BLaER1 treated with 17β-estradiol and CSF1 and Interleukin-3, amounts not matched to agents 10 nM and 100 nM (cell line): ENCODE results near the gene OLIG2.

Experiments used
- H3K27ac ChIP-seq, 11 experiments: shearing (Covaris generic); formaldehyde crosslinking; 2 replicates each; pipeline ENCODE4 v1.8.1; 2022
- H3K27me3 ChIP-seq, 11 experiments: shearing (Covaris generic); formaldehyde crosslinking; 2 replicates each; pipeline ENCODE4 v1.8.1; 2022
- H3K36me3 ChIP-seq, 11 experiments: shearing (Covaris generic); formaldehyde crosslinking; 2 replicates each; pipeline ENCODE4 v1.8.1; 2022
- H3K4me1 ChIP-seq, 10 experiments: shearing (Covaris generic); formaldehyde crosslinking; 2 replicates each; pipeline ENCODE4 v1.8.1; 2022
- H3K4me2 ChIP-seq, 11 experiments: shearing (Covaris generic); formaldehyde crosslinking; 2 replicates each; pipeline ENCODE4 v1.8.1; 2022
- H3K4me3 ChIP-seq, 10 experiments: shearing (Covaris generic); formaldehyde crosslinking; 2 replicates each; pipeline ENCODE4 v1.8.1; 2022
- H3K9ac ChIP-seq, 11 experiments: shearing (Covaris generic); formaldehyde crosslinking; 2 replicates each; pipeline ENCODE4 v1.8.1; 2022
- H3K9me3 ChIP-seq, 11 experiments: shearing (Covaris generic); formaldehyde crosslinking; replicated peaks in 1 of 11; 2 replicates each; pipeline ENCODE4 v1.8.1; 2022
- H4K20me1 ChIP-seq, 11 experiments: shearing (Covaris generic); formaldehyde crosslinking; 2 replicates each; pipeline ENCODE4 v1.8.1; 2022
- Cebpa-rat ChIP-seq, 11 experiments: shearing (Covaris generic); IDR thresholded peaks; 2 replicates each; pipeline ENCODE4 v1.8.1; 2022

Gene OLIG2

DNA sequence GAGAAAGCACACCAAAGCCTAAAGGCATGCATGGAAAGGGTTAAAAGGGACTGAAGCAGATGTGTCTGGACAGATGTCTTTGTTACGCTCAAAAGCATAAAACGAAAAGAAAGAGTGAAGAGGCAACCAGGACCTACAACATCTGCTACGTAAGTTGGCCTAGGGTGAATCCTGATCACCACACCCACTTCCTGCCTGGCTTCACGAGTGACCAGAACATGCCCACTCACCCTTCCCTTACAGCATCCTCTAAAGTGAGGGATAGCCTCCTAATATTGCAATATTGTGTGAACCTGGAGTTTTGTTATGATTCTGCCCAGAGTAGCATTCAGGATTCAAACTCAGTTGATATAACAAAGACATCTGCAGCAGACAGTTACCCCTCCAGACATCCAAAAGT lies 10.6 kb upstream of the OLIG2 start:
- no peak for TF ChIP-seq Cebpa-rat (IDR thresholded peaks at IDR 0.05)
- Histone ChIP-seq H3K9ac (no peak overlapping the region), H3K27me3 (peaks cover 21 to 33% (median 29%) of the 10 kb centered on the region in 11 experiments), H3K36me3 (no peaks in the 10 kb centered on the region), H3K4me3 (no peak overlapping the region), H3K4me1 (peaks cover 0 to 64% (median 7%) of the 10 kb centered on the region in 10 experiments; a peak in 16 of 20 replicates), H3K27ac (no peak overlapping the region), H4K20me1 (peaks cover 0 to 6% (median 0%) of the 10 kb centered on the region in 11 experiments; a peak in 4 of 22 replicates), H3K4me2 (peak overlapping the region in 4 of 11 experiments; percentile 13 to 61 (median 40); a peak in 7 of 22 replicates), H3K9me3 (peaks cover 0 to 17% (median 3%) of the 10 kb centered on the region in 11 experiments; a peak in 10 of 22 replicates)

DNA sequence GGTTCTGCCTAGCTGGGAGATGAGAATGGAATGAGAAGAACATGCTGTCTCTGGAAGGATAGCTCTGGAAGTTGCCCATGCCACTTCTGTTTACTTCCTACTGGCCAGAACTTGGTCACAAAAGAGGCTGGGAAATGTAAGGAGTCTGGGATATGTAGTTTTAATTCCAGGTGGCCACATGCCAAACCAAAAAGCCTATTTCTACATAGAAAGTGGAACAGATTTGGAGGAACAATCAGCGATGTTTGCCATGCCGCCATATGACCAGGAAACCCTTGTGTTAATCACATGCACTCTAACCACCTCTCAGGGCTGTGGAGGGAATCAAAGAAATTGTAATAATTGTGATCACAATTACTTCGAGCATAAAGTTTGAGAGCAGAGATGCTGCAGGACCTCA lies 10.0 kb upstream of the OLIG2 start:
- no peak for TF ChIP-seq Cebpa-rat (IDR thresholded peaks at IDR 0.05)
- H3K9me3 ChIP-seq = peaks cover 0 to 15% (median 3%) of the 10 kb centered on the region in 11 experiments; a peak in 10 of 22 replicates
- H3K36me3 ChIP-seq = no peaks in the 10 kb centered on the region
- peak overlapping the region in 2 of 11 experiments; percentile 40 to 61; a peak in 3 of 22 replicates for H3K4me2 ChIP-seq
- H3K9ac ChIP-seq = no peak overlapping the region
- H3K27ac ChIP-seq = no peak overlapping the region
- peaks cover 0 to 58% (median 11%) of the 10 kb centered on the region in 10 experiments; a peak in 16 of 20 replicates for H3K4me1 ChIP-seq
- peaks cover 0 to 10% (median 0%) of the 10 kb centered on the region in 11 experiments; a peak in 4 of 22 replicates for H4K20me1 ChIP-seq
- peaks cover 28 to 39% (median 36%) of the 10 kb centered on the region in 11 experiments for H3K27me3 ChIP-seq
- no peak overlapping the region for H3K4me3 ChIP-seq

DNA sequence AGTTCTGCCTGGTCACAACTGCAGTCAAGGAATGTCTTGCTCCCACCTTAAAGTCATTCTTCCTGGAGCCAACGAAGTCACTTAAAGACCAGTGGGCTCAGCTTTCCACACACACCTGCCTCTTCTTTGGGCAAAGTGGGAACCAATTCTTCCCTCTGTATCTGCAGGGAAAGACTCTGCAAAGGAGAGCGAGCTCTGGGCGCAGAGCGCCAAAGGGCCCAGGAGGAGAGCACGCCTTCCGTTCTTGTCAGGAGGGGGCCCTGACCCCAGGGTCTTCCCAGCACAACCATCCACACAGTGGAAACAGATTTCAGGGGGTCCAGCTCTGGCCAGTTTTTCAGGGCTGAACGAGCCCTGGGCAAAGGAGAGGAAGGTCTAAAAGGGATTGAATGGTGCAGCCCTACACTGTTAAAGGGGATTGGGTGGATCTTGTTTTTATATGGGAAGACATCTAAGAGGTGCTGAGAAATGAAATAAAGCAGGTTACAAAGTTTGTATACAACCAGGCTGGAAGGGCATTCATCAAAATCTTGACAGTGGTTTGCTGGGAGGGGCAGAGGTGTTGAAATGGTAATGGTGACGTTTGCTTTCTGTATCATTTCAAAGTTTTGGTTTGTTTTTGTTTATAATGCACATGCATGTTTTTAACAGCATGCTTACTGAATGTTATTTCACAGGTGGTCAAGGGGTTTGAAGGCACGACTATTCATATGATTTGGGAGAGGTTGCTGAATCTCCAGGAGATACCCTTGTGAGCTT lies 6.8 kb upstream of the OLIG2 start:
- no peak for TF ChIP-seq Cebpa-rat (IDR thresholded peaks at IDR 0.05)
- Histone ChIP-seq H3K4me3 (peak overlapping the region in 1 of 10 experiments; percentile 68; a peak in 1 of 20 replicates), H3K27ac (no peak overlapping the region), H3K27me3 (peaks cover 59 to 71% (median 67%) of the 10 kb centered on the region in 11 experiments), H3K4me1 (peaks cover 0 to 37% (median 11%) of the 10 kb centered on the region in 10 experiments; a peak in 16 of 20 replicates), H3K36me3 (no peaks in the 10 kb centered on the region), H3K9ac (no peak overlapping the region), H3K9me3 (peaks cover 0 to 22% (median 9%) of the 10 kb centered on the region in 11 experiments; a peak in 14 of 22 replicates), H4K20me1 (peaks cover 0 to 18% (median 4%) of the 10 kb centered on the region in 11 experiments; a peak in 7 of 22 replicates), H3K4me2 (peak overlapping the region in 4 of 11 experiments; percentile 4 to 92 (median 86); a peak in 4 of 22 replicates)

DNA sequence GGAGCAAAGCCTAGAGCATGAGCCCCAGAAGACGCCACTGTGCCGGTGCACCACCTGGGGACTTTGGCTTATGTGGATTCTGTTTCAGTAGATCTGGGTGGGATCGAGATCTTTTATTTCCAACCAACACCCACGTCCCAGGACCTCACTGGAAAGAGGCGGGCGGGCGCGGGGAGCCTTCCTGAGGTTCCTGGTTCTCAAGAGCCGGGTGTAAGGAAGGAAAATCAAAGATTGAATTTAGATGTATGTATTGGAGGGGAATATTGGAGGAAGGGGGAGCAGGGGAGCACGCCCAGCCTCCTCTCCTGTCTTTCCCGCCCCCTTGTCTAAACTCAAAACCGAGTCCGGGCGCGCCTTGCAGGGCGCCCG lies 6.2 kb upstream of the OLIG2 start:
- Histone ChIP-seq H4K20me1 (peaks cover 0 to 18% (median 4%) of the 10 kb centered on the region in 11 experiments; a peak in 7 of 22 replicates), H3K36me3 (no peaks in the 10 kb centered on the region), H3K9ac (peak overlapping the region in 3 of 11 experiments; percentile 1 to 37 (median 33); a peak in 2 of 22 replicates), H3K9me3 (peaks cover 5 to 28% (median 12%) of the 10 kb centered on the region in 11 experiments; a peak in 18 of 22 replicates), H3K4me1 (peaks cover 0 to 36% (median 11%) of the 10 kb centered on the region in 10 experiments; a peak in 16 of 20 replicates), H3K4me2 (peak overlapping the region; percentile 74 to 92 (median 87)), H3K27ac (no peak overlapping the region), H3K4me3 (peak overlapping the region; percentile 46 to 68 (median 56)), H3K27me3 (peaks cover 66 to 77% (median 73%) of the 10 kb centered on the region in 11 experiments)
- no peak for TF ChIP-seq Cebpa-rat (IDR thresholded peaks at IDR 0.05)

DNA sequence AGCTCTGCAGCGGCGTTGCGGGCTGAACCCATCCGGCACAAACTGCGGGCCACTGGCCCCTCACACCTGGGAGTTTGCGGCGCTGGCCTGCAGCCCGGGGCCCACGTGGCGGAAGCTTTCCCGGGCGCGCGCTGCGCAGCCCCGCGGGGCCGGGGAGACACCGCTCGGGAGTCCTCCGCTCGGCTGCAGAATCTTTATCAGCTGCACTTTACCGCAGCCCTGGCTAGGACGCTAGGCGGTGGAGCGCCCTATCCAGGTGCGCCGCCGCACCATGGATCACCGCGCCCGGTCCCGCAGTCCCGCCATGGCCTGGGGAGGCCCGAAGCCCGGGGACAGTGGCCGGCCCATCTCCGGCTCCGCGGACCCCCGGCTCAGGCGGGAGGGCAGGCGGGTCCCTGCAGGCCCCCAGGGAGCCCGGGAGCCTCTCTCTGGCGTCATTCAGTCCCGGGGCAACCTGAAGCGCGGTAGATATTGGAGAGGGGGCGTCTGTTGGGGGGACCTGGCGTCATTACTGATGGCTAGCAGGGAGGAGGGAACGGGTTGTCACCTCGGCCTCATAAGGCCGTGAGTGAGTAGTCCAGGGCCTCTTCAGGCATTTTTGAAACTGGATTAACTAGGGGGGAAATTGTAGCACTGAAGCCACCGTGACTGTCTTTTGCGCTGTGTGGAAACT lies 5.7 kb upstream of the OLIG2 start:
- H3K27ac ChIP-seq = no peak overlapping the region
- H3K9ac ChIP-seq = peak overlapping the region in 3 of 11 experiments; percentile 1 to 37 (median 33); a peak in 3 of 22 replicates
- peaks cover 71 to 82% (median 78%) of the 10 kb centered on the region in 11 experiments for H3K27me3 ChIP-seq
- TF ChIP-seq Cebpa-rat (IDR thresholded peaks at IDR 0.05) = no peak
- H4K20me1 ChIP-seq = peaks cover 0 to 18% (median 4%) of the 10 kb centered on the region in 11 experiments; a peak in 8 of 22 replicates
- H3K9me3 ChIP-seq = peaks cover 10 to 33% (median 18%) of the 10 kb centered on the region in 11 experiments; a peak in 20 of 22 replicates
- H3K4me3 ChIP-seq = peak overlapping the region; percentile 46 to 68 (median 56)
- peaks cover 0 to 31% (median 11%) of the 10 kb centered on the region in 10 experiments; a peak in 16 of 20 replicates for H3K4me1 ChIP-seq
- peak overlapping the region; percentile 74 to 92 (median 87) for H3K4me2 ChIP-seq
- H3K36me3 ChIP-seq = no peaks in the 10 kb centered on the region

DNA sequence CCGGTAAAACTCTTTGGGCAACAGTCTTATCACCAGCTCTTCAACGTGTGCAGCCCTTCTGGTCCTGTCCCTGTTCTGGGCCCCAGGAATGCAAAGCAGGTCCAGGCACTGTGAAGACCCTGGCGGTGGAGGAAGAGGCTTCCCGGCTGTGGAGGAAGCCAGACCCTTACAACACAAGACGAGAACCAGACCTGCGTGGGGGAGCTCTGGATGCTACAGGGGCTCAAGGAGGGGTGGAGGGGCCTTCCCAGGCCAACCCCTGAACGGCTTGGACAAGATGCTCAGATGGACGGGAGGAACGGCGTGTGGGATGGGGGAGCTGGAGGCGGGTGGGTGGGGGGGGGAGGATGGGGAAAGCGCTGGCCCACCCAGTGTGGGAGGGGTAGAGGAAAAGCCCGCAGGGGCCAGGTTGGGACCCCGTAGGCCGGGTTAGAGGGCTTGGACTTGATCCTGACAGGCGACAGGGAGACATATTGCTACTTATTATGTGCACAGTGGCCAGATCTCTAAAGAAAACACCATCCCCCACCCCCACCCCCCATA lies 5.1 kb upstream of the OLIG2 start:
- H4K20me1 ChIP-seq = peaks cover 0 to 18% (median 4%) of the 10 kb centered on the region in 11 experiments; a peak in 8 of 22 replicates
- H3K4me2 ChIP-seq = peak overlapping the region; percentile 74 to 92 (median 87)

DNA sequence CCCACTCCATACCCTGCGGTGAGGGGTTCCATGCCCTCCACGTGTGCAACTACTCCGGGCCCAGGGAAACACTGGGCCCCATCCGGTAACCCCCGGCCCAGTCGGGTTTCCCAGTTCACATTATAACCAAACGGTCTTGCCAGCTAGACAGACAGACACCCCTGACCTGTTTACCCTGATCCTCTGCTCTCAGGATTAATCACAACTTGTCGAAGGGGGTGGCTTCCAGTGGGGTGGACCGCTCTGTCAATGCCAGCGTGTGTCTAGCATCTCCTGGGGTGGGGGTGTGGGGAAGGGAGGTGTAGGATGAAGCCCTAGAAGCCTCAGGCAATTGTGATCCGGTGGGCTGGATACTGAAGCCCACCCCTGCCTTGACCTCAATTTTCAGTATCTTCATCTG lies 4.6 kb upstream of the OLIG2 start:
- Histone ChIP-seq H3K9ac (no peak overlapping the region), H4K20me1 (peaks cover 0 to 18% (median 4%) of the 10 kb centered on the region in 11 experiments; a peak in 8 of 22 replicates), H3K9me3 (peaks cover 21 to 44% (median 29%) of the 10 kb centered on the region in 11 experiments), H3K4me1 (peaks cover 0 to 22% (median 11%) of the 10 kb centered on the region in 10 experiments; a peak in 14 of 20 replicates), H3K4me3 (no peak overlapping the region), H3K4me2 (no peak overlapping the region), H3K27ac (no peak overlapping the region), H3K27me3 (peaks cover 82 to 93% (median 90%) of the 10 kb centered on the region in 11 experiments), H3K36me3 (no peaks in the 10 kb centered on the region)
- TF ChIP-seq Cebpa-rat (IDR thresholded peaks at IDR 0.05) = no peak

More for the DNA sequence above, 5.1 kb upstream of the OLIG2 start:
- Histone ChIP-seq H3K9me3 (peaks cover 16 to 39% (median 24%) of the 10 kb centered on the region in 11 experiments), H3K9ac (peak overlapping the region in 1 of 11 experiments; percentile 37; a peak in 1 of 22 replicates), H3K27ac (no peak overlapping the region), H3K27me3 (peaks cover 77 to 88% (median 84%) of the 10 kb centered on the region in 11 experiments), H3K4me3 (peak overlapping the region in 9 of 10 experiments; percentile 46 to 68 (median 55); a peak in 12 of 20 replicates), H3K4me1 (peaks cover 0 to 25% (median 11%) of the 10 kb centered on the region in 10 experiments; a peak in 14 of 20 replicates), H3K36me3 (no peaks in the 10 kb centered on the region)
- TF ChIP-seq Cebpa-rat (IDR thresholded peaks at IDR 0.05) = no peak

DNA sequence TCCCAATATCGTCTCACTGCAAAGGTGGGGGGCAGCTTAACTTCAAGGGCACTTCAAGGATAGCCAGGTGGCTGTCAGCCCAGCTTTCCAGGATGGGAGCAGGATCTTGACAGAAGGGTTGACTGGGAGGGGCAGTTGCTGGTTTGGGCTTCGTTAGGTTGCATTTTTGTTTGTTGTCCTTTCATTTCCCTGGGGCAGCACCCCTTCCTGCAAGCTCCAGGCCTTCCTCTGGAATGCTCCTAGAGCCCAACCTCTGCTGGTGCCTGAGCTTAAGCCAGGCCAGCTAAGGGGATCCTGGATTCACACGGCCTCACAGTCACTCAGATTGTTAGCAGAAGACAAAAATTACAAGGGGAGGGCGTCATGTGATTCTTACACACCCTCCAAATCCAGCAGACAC lies 4.1 kb upstream of the OLIG2 start:
- H3K9me3 ChIP-seq = peaks cover 27 to 49% (median 34%) of the 10 kb centered on the region in 11 experiments
- H3K27me3 ChIP-seq = peaks cover 87 to 97% (median 94%) of the 10 kb centered on the region in 11 experiments

More for the DNA sequence above, 4.1 kb upstream of the OLIG2 start:
- H3K4me3 ChIP-seq = no peak overlapping the region
- no peak overlapping the region for H3K9ac ChIP-seq
- H3K36me3 ChIP-seq = peaks cover 0 to 3% (median 0%) of the 10 kb centered on the region in 11 experiments; a peak in 1 of 22 replicates
- H3K27ac ChIP-seq = no peak overlapping the region
- H4K20me1 ChIP-seq = peaks cover 0 to 18% (median 4%) of the 10 kb centered on the region in 11 experiments; a peak in 8 of 22 replicates
- no peak overlapping the region for H3K4me2 ChIP-seq
- H3K4me1 ChIP-seq = peaks cover 0 to 21% (median 11%) of the 10 kb centered on the region in 10 experiments; a peak in 14 of 20 replicates
- no peak for TF ChIP-seq Cebpa-rat (IDR thresholded peaks at IDR 0.05)
